ENCODE results near the gene SMCO3.

The SMCO3 gene

GRCh38 chr12:14841761-14842160 is 27.8 kb upstream of the SMCO3 start:
- Mint-ChIP-seq H3K27ac (no peak overlapping the region), H3K36me3 (ENCODE audit: low read depth) (no peaks in the 10 kb centered on the region), H3K9me3 (no peaks in the 10 kb centered on the region), H3K4me1 (ENCODE audit: low read depth) (peaks cover 2% of the 10 kb centered on the region), H3K4me3 (no peak overlapping the region), H3K27me3 (ENCODE audit: low read depth) (peaks cover 18% of the 10 kb centered on the region)

GRCh38 chr12:14840616-14841015 is 26.6 kb upstream of the SMCO3 start:
- Mint-ChIP-seq H3K27ac (no peak overlapping the region), H3K9me3 (no peaks in the 10 kb centered on the region), H3K27me3 (ENCODE audit: low read depth) (peaks cover 18% of the 10 kb centered on the region), H3K4me3 (no peak overlapping the region), H3K4me1 (ENCODE audit: low read depth) (peaks cover 2% of the 10 kb centered on the region), H3K36me3 (ENCODE audit: low read depth) (no peaks in the 10 kb centered on the region)

GRCh38 chr12:14839262-14839661 is 25.3 kb upstream of the SMCO3 start:
- no peaks in the 10 kb centered on the region for H3K4me1 Mint-ChIP-seq (ENCODE audit: low read depth)
- H3K9me3 Mint-ChIP-seq: no peaks in the 10 kb centered on the region
- H3K4me3 Mint-ChIP-seq: no peak overlapping the region
- no peaks in the 10 kb centered on the region for H3K36me3 Mint-ChIP-seq (ENCODE audit: low read depth)
- H3K27me3 Mint-ChIP-seq (ENCODE audit: low read depth): peaks cover 22% of the 10 kb centered on the region
- H3K27ac Mint-ChIP-seq: no peak overlapping the region

DNA sequence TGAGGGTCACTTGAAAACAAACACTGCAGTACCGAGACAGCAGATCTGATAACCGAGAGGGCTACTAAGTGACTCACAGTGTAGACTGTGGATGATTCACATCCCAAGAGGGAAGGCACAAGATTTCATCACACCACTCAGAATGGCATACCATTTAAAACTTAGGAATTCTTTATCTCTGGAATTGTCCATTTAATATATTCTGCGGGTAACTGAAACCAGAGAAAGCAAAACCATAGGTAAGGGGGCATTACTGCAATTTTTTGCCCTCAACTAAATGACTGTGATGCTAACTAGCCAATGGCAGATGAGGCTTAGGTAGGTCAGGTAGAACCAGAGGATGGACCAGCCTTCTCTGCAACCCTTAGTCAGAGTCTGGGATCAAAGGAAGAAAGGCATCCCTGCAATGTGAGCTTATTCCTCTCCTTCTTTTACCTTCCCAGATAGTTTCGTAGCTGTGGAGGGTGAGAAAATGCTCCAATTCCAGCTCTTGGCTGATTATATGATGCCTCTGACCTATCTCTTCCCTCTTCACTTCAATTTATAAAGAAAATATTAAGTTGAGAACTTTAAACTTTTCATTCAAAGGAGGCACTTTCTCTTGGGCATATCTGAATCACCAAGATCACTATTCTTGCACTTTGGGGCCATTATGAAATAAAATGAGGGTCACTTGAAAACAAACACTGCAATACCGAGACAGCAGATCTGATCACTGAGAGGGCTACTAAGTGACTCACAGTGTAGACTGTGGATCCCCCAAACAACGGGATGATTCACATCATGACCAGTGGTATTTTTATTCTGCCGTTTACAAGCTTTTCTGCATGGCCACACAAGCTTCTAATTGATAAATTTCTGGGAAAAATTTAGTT is 22.6 kb upstream of the SMCO3 start:
- H3K36me3 Mint-ChIP-seq (ENCODE audit: low read depth): no peaks in the 10 kb centered on the region
- no peaks in the 10 kb centered on the region for H3K4me1 Mint-ChIP-seq (ENCODE audit: low read depth)
- no peak overlapping the region for H3K4me3 Mint-ChIP-seq
- no peak overlapping the region for H3K27ac Mint-ChIP-seq
- peaks cover 39% of the 10 kb centered on the region for H3K27me3 Mint-ChIP-seq (ENCODE audit: low read depth)
- H3K9me3 Mint-ChIP-seq: no peaks in the 10 kb centered on the region

DNA sequence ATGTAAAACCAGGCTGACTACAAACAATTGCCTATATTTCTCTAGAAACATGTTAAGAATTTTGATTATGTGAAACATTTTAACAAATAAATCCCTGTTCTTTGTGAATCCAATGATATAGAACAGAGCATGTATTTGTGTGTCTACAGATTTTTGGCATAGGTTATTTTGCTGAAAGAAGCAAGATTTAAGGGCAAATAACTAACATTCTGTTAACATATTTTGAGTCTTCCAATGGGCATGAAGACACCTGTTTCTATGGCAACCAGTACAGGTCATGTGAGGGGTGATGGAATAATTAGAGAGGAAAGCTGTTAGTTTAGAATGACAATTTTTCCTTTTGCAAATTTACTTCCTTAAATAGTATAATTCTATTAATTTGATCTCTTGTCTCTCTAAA is 20.5 kb upstream of the SMCO3 start:
- Mint-ChIP-seq H3K4me3 (no peak overlapping the region), H3K9me3 (no peaks in the 10 kb centered on the region), H3K4me1 (ENCODE audit: low read depth) (no peaks in the 10 kb centered on the region), H3K27ac (no peak overlapping the region), H3K27me3 (ENCODE audit: low read depth) (peaks cover 25% of the 10 kb centered on the region), H3K36me3 (ENCODE audit: low read depth) (no peaks in the 10 kb centered on the region)

- Mint-ChIP-seq H3K4me3 (no peak overlapping the region), H3K27ac (no peak overlapping the region), H3K4me1 (ENCODE audit: low read depth) (no peaks in the 10 kb centered on the region), H3K9me3 (no peaks in the 10 kb centered on the region), H3K27me3 (ENCODE audit: low read depth) (peaks cover 20% of the 10 kb centered on the region), H3K36me3 (ENCODE audit: low read depth) (no peaks in the 10 kb centered on the region)
These were observed 20.0 kb upstream of the SMCO3 start for GRCh38 chr12:14833952-14834351.

DNA sequence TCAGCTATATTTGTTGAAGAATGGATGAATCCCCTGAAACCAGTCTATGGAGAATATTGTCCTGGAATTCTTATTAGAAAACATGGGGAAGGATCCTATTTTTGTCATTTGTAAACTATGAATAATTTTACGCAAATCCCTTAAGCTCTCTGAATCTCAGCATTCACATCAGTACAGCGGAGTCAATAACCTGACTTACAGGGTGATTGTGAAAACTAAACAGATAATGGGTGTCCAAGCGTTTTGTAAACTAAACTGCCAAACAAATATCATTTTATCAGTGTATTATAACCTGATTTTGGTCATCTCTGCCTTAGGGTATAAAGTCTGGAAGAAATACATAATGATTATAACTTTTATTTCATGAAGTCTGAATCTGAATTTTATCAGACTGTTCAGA is 19.4 kb upstream of the SMCO3 start:
- no peaks in the 10 kb centered on the region for H3K4me1 Mint-ChIP-seq (ENCODE audit: low read depth)
- no peak overlapping the region for H3K4me3 Mint-ChIP-seq
- H3K27me3 Mint-ChIP-seq (ENCODE audit: low read depth): peaks cover 20% of the 10 kb centered on the region
- H3K9me3 Mint-ChIP-seq: no peaks in the 10 kb centered on the region
- no peak overlapping the region for H3K27ac Mint-ChIP-seq
- H3K36me3 Mint-ChIP-seq (ENCODE audit: low read depth): no peaks in the 10 kb centered on the region

GRCh38 chr12:14828892-14829291 is 14.9 kb upstream of the SMCO3 start:
- Mint-ChIP-seq H3K36me3 (ENCODE audit: low read depth) (no peaks in the 10 kb centered on the region), H3K9me3 (no peaks in the 10 kb centered on the region), H3K4me1 (ENCODE audit: low read depth) (no peaks in the 10 kb centered on the region), H3K4me3 (no peak overlapping the region), H3K27me3 (ENCODE audit: low read depth) (peaks cover 14% of the 10 kb centered on the region), H3K27ac (no peak overlapping the region)

GRCh38 chr12:14827043-14827442 is 13.1 kb upstream of the SMCO3 start:
- no peaks in the 10 kb centered on the region for H3K36me3 Mint-ChIP-seq (ENCODE audit: low read depth)
- H3K27ac Mint-ChIP-seq: no peak overlapping the region
- H3K27me3 Mint-ChIP-seq (ENCODE audit: low read depth): peaks cover 3% of the 10 kb centered on the region
- H3K4me3 Mint-ChIP-seq: no peak overlapping the region
- H3K9me3 Mint-ChIP-seq: no peaks in the 10 kb centered on the region
- H3K4me1 Mint-ChIP-seq (ENCODE audit: low read depth): no peaks in the 10 kb centered on the region

DNA sequence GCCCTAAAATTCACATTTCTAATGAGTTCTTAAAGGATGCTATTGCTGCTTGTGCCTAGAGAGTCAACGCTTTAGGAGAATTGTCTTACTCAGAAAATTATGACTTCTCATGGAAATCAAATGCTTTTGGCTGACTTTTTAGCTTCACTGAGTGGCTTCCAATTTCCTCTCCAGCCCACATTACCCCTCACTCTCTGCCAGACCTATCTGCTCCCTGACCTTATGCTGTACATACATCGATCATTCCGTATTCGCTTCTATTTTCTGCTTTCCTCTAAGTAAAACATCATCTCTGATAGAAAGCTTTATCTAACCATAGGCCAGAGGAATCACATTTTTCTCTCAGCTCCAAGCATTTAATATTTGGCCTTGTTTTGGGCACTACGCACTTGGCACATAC is 12.5 kb upstream of the SMCO3 start:
- H3K4me1 Mint-ChIP-seq (ENCODE audit: low read depth): no peaks in the 10 kb centered on the region
- no peak overlapping the region for H3K27ac Mint-ChIP-seq
- no peaks in the 10 kb centered on the region for H3K9me3 Mint-ChIP-seq
- no peaks in the 10 kb centered on the region for H3K36me3 Mint-ChIP-seq (ENCODE audit: low read depth)
- H3K27me3 Mint-ChIP-seq (ENCODE audit: low read depth): no peaks in the 10 kb centered on the region
- H3K4me3 Mint-ChIP-seq: no peak overlapping the region

GRCh38 chr12:14825256-14825655 is 11.3 kb upstream of the SMCO3 start:
- Mint-ChIP-seq H3K9me3 (no peaks in the 10 kb centered on the region), H3K27ac (no peak overlapping the region), H3K4me3 (no peak overlapping the region), H3K36me3 (ENCODE audit: low read depth) (no peaks in the 10 kb centered on the region), H3K27me3 (ENCODE audit: low read depth) (no peaks in the 10 kb centered on the region), H3K4me1 (ENCODE audit: low read depth) (no peaks in the 10 kb centered on the region)

DNA sequence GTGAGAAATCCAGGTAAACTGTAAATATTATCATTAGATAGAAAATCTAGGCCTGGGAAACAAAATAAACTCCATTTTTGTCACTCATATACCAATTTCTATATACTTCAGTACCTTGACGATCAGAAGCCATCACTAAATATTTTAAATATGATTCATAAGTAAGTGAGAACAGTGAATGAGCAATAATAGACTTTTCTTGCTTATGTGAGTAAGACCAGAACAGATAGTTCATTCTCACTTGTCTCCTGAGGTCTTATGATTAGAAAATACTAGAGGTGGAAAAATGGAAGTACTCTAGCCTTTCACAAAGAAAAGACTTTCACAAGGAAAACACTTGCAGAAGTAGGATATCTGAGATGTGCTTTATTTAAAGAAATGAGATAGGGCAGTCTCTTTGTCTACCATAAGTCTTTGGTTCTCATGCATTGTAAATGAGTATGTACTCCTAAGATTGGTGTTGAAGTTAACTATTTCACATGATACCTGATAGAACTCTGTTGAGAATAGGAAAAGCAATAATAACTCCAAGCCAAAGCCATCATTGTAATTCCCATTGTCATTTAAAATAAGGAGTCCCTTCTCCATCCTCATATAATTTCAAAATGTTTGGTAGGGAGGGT is 10.1 kb upstream of the SMCO3 start:
- Mint-ChIP-seq H3K4me1 (ENCODE audit: low read depth) (no peaks in the 10 kb centered on the region), H3K4me3 (no peak overlapping the region), H3K27me3 (ENCODE audit: low read depth) (no peaks in the 10 kb centered on the region), H3K27ac (no peak overlapping the region), H3K36me3 (ENCODE audit: low read depth) (no peaks in the 10 kb centered on the region), H3K9me3 (no peaks in the 10 kb centered on the region)

DNA sequence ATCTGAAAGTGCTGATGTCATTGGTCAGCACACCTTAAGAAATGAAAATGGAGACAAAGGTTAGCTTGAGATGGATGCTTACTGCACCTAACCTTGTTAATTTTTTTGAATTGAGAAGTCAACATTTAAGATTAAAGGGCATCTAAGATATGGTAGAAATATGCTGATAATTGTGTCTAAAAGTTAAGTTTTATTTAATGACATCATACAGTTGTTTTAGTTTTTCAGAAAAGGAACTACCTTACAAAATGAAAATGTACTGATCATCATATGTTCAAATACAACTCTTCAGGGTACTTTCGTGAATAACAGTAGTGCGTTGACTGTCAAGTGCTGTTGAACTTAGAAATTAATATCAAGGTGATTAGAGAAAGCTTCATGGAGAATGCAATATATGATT is 2.5 kb downstream of the SMCO3 start:
- Mint-ChIP-seq H3K36me3 (ENCODE audit: low read depth) (no peaks in the 10 kb centered on the region), H3K27ac (no peak overlapping the region), H3K27me3 (ENCODE audit: low read depth) (no peaks in the 10 kb centered on the region), H3K4me1 (ENCODE audit: low read depth) (peaks cover 12% of the 10 kb centered on the region), H3K9me3 (no peaks in the 10 kb centered on the region), H3K4me3 (no peak overlapping the region)

DNA sequence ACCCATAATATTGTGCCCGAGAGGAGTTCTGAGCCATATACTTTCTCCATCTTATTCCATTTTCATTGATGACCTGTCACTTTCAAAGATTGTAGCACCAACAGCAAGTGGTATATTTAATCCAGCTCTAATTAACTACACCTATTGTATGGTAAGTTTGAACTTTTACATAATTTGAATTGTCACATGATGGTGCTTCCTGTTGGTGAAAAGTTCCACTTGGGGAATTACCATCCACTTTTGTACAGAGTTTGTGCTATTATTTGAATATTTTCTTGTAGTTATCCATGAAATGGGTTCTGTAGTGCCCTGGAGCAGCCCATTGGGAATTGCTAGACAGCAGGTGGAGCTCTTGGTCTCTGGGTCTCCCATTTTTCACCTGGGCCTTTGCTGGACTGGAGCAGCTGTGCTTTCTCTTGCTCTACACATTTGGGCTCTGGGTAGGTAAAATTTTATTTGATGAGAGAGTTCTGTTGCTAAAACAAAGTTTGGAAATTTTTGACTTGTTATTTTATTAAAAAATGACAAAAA is 3.0 kb downstream of the SMCO3 start:
- Mint-ChIP-seq H3K4me1 (ENCODE audit: low read depth) (peaks cover 12% of the 10 kb centered on the region), H3K9me3 (no peaks in the 10 kb centered on the region), H3K4me3 (no peak overlapping the region), H3K27me3 (ENCODE audit: low read depth) (no peaks in the 10 kb centered on the region), H3K36me3 (ENCODE audit: low read depth) (no peaks in the 10 kb centered on the region), H3K27ac (no peak overlapping the region)

All from T-helper 1 cell treated with Interleukin-12 subunit alpha and Interleukin-12 subunit beta and Interleukin-4 antibody, amounts not matched to agents 30 μg/mL and 1 μg/mL, for 36 hours (primary cell).